HG02970 (cell line): ENCODE results near the gene ADCK1.
"Not testable (repeated sequence)": the region's sequence is repeated elsewhere in the genome, so short reads cannot be mapped to it uniquely, and the experiment has no call there.

Source experiments
- ATAC-seq: cut with Tn5 transposase; IDR thresholded peaks from one replicate; pipeline ENCODE4 v1.9.1; 2021; ENCODE audit warnings: mild to moderate bottlenecking, moderate library complexity, moderate number of reproducible peaks; ENCODE audit not compliant: unreplicated experiment, low FRiP score

ADCK1 gene

GRCh38 chr14:77892381-77892871 lies 92.5 kb downstream of the ADCK1 start:
- ATAC-seq, result no peak

- no peak for ATAC-seq
These were observed 93.1 kb downstream of the ADCK1 start for GRCh38 chr14:77892890-77893484.

GRCh38 chr14:77897374-77897773 lies 97.5 kb downstream of the ADCK1 start:
- ATAC-seq, result no peak

- no peak for ATAC-seq
These were observed 102.9 kb downstream of the ADCK1 start for GRCh38 chr14:77902811-77903210.

GRCh38 chr14:77903221-77903620 lies 103.3 kb downstream of the ADCK1 start:
- no peak for ATAC-seq

- ATAC-seq, result no peak
These were observed 104.2 kb downstream of the ADCK1 start for GRCh38 chr14:77903937-77904617.

GRCh38 chr14:77906446-77906845 lies 106.5 kb downstream of the ADCK1 start:
- no peak for ATAC-seq

GRCh38 chr14:77908847-77909246 lies 108.9 kb downstream of the ADCK1 start:
- ATAC-seq, result no peak

- no peak for ATAC-seq
These were observed 110.0 kb downstream of the ADCK1 start for GRCh38 chr14:77909911-77910310.

GRCh38 chr14:77910506-77910905 lies 110.6 kb downstream of the ADCK1 start:
- ATAC-seq, result no peak

- no peak for ATAC-seq
These were observed 111.4 kb downstream of the ADCK1 start for GRCh38 chr14:77911356-77911755.

GRCh38 chr14:77912754-77913556 lies 113.0 kb downstream of the ADCK1 start:
- ATAC-seq, result no peak

GRCh38 chr14:77914073-77914721 lies 114.3 kb downstream of the ADCK1 start:
- ATAC-seq, result no peak

GRCh38 chr14:77915390-77915789 lies 115.5 kb downstream of the ADCK1 start:
- not testable (repeated sequence) for ATAC-seq

GRCh38 chr14:77917491-77918201 lies 117.7 kb downstream of the ADCK1 start:
- no peak for ATAC-seq

GRCh38 chr14:77918448-77918847 lies 118.5 kb downstream of the ADCK1 start:
- ATAC-seq, result no peak

GRCh38 chr14:77920312-77920711 lies 120.4 kb downstream of the ADCK1 start:
- no peak for ATAC-seq

- no peak for ATAC-seq
These were observed 121.9 kb downstream of the ADCK1 start for GRCh38 chr14:77921818-77922217.

- ATAC-seq, result no peak
These were observed 123.4 kb downstream of the ADCK1 start for GRCh38 chr14:77923131-77923936.
